Uterus (tissue), 4 donors: ENCODE results near the gene SLC12A5. TPM values are rescaled to one million over a fixed set of nuclear protein-coding genes. Genes with fewer than 3 reads are reported as not detected.
"Not testable (repeated sequence)": the region's sequence is repeated elsewhere in the genome, so short reads cannot be mapped to it uniquely, and the experiment has no call there.

Experiments used
- DNase-seq, 2 donors: peaks; one replicate each; pipeline ENCODE4 v3.0.0-alpha.2; 2019 to 2020
- H3K27ac ChIP-seq, 2 donors: fragments of 200-600 bp; sonication (generic); 1 replicate in 1 of 2; 2 replicates in 1 of 2; pipeline ENCODE4 v1.5.1; 2016 to 2018
- H3K27me3 ChIP-seq, 2 donors: fragments of 200-600 bp; sonication (generic); one replicate each; pipeline ENCODE4 v1.5.1; 2018 to 2019; ENCODE audit warnings: control low read depth in 1 of 2
- H3K36me3 ChIP-seq, 2 donors: fragments of 200-600 bp; sonication (generic); one replicate each; pipeline ENCODE4 v1.5.1; 2019; ENCODE audit warnings: control low read depth in 1 of 2
- H3K4me1 ChIP-seq, 2 donors: fragments of 200-600 bp; sonication (generic); one replicate each; pipeline ENCODE4 v1.5.1; 2018 to 2019; ENCODE audit warnings: control low read depth in 1 of 2
- H3K4me3 ChIP-seq, 2 donors: fragments of 200-600 bp; sonication (generic); 1 replicate in 1 of 2; 2 replicates in 1 of 2; pipeline ENCODE4 v1.5.1; 2018 to 2019; ENCODE audit warnings: mild to moderate bottlenecking in 1 of 2
- H3K9me3 ChIP-seq, 2 donors: fragments of 200-600 bp; sonication (generic); one replicate each; pipeline ENCODE4 v1.5.1; 2019; ENCODE audit warnings: control low read depth in 1 of 2
- CTCF ChIP-seq, 4 experiments: fragments of 200-600 bp in 2 of 4; fragments of 450-650 bp in 2 of 4; sonication (generic) in 2 of 4; IDR thresholded peaks; one replicate each; pipeline ENCODE4 v1.5.1; 2016 to 2019; ENCODE audit warnings: antibody characterized with exemption in 4 of 4, mild to moderate bottlenecking in 2 of 4, moderate library complexity in 1 of 4
- POLR2A ChIP-seq, 2 donors: fragments of 450-650 bp; IDR thresholded peaks; one replicate each; pipeline ENCODE4 v1.6.1; 2016; ENCODE audit warnings: antibody characterized with exemption in 2 of 2, mild to moderate bottlenecking in 1 of 2, moderate library complexity in 1 of 2
- intact Hi-C: fragments of 100-400 bp; cut with DNase I; formaldehyde crosslinking; loops from one replicate; pipeline ENCODE4 v1.15.1; 2023; ENCODE audit warnings: low total_unique reads
- total RNA-seq, 4 donors: library from RNA; depleted of rRNA in 3 of 4; stranded (reverse); fragments of >200 nt in 3 of 4; gene quantifications; one replicate each; pipeline versions ENCODE4 v1.1.0 to v1.2.4, GENCODE V29; 2014 to 2023
- donor health status: DM: yes; HTN: yes; CAD: no.

The SLC12A5 gene
- total RNA-seq, 4 donors from 2014 or later, result 0.35 TPM; not detected in 3

GRCh38 chr20:46093531-46093930 is 64.5 kb downstream of the SLC12A5 start:
- no peaks in the 10 kb centered on the region for H3K27me3 ChIP-seq
- TF ChIP-seq POLR2A (IDR thresholded peaks at IDR 0.05) (no peak), CTCF (IDR thresholded peaks at IDR 0.05) (no peak)
- H3K9me3 ChIP-seq, result no peaks in the 10 kb centered on the region
- no peaks in the 10 kb centered on the region for H3K4me1 ChIP-seq
- intact Hi-C loops, result no loop called here
- H3K36me3 ChIP-seq, result no peaks in the 10 kb centered on the region
- no peak overlapping the region for H3K27ac ChIP-seq
- no peak for DNase-seq
- H3K4me3 ChIP-seq, result no peak overlapping the region

DNA sequence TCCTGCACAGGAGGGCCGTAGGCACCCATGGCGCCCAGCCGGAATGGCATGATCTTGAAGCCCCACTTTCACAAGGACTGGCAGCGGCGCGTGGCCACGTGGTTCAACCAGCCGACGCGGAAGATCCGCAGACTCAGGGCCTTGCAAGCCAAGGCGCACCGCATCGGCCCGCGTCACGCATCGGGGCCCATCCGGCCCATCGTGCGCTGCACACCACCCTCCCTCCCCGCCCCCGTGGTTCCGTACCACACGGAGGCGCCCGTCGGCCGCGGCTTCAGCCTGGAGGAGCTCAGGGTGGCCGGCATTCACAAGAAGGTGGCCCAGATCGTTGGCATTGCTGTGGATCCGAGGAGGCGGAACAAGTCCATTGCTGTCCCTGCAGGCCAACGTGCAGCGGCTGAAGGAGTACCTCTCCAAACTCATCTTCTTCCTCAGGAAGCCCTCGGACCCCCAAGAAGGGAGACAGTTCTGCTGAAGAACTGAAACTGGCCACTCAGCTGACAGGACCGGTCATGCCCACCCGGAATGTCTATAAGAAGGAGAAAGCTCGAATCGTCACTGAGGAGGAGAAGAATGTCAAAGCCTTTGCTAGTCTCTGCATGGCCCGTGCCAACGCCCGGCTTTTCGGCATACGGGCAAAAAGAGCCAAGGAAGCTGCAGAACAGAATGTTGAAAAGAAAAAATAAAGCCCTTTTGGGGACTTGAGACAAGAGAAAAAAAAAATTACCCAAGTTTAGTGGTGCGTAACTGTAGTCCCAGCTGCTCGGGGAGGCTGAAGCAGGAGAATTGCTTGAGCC is 70.7 kb downstream of the SLC12A5 start:
- TF ChIP-seq CTCF (IDR thresholded peaks at IDR 0.05), result no peak
- no peak for TF ChIP-seq POLR2A (IDR thresholded peaks at IDR 0.05)
- no peak overlapping the region for H3K27ac ChIP-seq
- no peaks in the 10 kb centered on the region for H3K4me1 ChIP-seq
- no peak for DNase-seq
- intact Hi-C loops, result no loop called here
- H3K36me3 ChIP-seq, result no peaks in the 10 kb centered on the region
- no peaks in the 10 kb centered on the region for H3K9me3 ChIP-seq
- H3K4me3 ChIP-seq, result no peak overlapping the region
- peaks cover 0 to 4% of the 10 kb centered on the region in 2 donors for H3K27me3 ChIP-seq

GRCh38 chr20:46100444-46100843 is 71.4 kb downstream of the SLC12A5 start:
- H3K27me3 ChIP-seq, H3K4me1 ChIP-seq, H3K9me3 ChIP-seq, H3K27ac ChIP-seq, H3K4me3 ChIP-seq, intact Hi-C loops, H3K36me3 ChIP-seq, DNase-seq: not testable (repeated sequence)

DNA sequence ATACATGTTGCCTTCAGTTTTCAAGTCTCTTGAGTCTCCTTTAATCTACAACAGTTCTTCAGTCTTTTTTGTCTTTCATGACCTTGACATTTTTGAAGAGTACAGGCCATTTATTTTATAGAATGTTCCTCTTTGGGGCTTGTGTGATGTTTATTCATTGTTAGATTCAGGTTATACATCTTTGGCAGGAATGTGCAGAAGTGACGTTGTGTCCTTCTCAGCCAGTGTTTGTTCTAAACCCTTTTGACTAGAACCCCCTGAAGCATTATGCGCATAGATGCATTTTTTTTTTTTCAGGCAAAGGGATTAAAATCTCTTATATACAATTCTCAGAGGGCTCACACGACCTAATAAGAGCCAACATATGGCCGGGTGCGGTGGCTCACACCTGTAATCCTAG is 72.0 kb downstream of the SLC12A5 start:
- Histone ChIP-seq H3K4me3 (no peak overlapping the region), H3K36me3 (no peaks in the 10 kb centered on the region), H3K9me3 (no peaks in the 10 kb centered on the region), H3K27me3 (peaks cover 0 to 4% of the 10 kb centered on the region in 2 donors), H3K4me1 (no peaks in the 10 kb centered on the region), H3K27ac (no peak overlapping the region)
- intact Hi-C loops, result no loop called here
- no peak for TF ChIP-seq POLR2A (IDR thresholded peaks at IDR 0.05)
- no peak for TF ChIP-seq CTCF (IDR thresholded peaks at IDR 0.05)
- no peak for DNase-seq

DNA sequence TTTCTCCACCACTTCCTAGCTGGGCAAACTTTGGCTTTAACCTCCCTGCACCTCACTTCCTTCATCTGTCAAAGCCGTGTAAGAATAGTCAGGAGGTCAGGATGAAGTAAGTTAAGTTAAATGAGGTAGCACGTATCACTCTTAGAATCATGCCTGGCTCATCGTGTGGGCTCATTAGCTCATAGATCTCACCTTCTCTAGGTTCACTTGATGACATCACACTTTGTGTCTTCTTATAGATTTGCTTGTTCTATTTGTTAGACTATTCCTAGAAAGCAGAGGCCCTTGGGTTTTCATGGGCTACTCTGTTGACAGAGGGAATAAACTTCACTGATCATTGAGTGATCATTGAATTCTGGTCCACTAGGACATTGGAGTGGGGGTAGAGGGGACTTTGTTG is 72.9 kb downstream of the SLC12A5 start:
- intact Hi-C loops, result no loop called here
- H3K9me3 ChIP-seq, result no peaks in the 10 kb centered on the region
- no peak for DNase-seq
- H3K4me1 ChIP-seq, result no peaks in the 10 kb centered on the region
- H3K36me3 ChIP-seq, result no peaks in the 10 kb centered on the region
- peaks cover 0 to 4% of the 10 kb centered on the region in 2 donors for H3K27me3 ChIP-seq
- no peak overlapping the region for H3K4me3 ChIP-seq
- H3K27ac ChIP-seq, result no peak overlapping the region
- TF ChIP-seq CTCF (IDR thresholded peaks at IDR 0.05) (no peak), POLR2A (IDR thresholded peaks at IDR 0.05) (no peak)
